Progenitor cell of endocrine pancreas (in vitro differentiated cells): Measurements from ENCODE around the gene CNTNAP5. TPM values are rescaled to one million over a fixed set of nuclear protein-coding genes. Genes with fewer than 3 reads are reported as not detected.

Experiments used
- DNase-seq: peaks from one replicate; pipeline ENCODE4 v3.0.0; 2021; ENCODE audit warnings: low spot score; ENCODE audit not compliant: unreplicated experiment
- H3K27ac Mint-ChIP-seq: 2 replicates; pipeline ENCODE4 v1.8.0; 2021; ENCODE audit warnings: mild to moderate bottlenecking, moderate library complexity, mixed read lengths
- H3K27me3 Mint-ChIP-seq: 2 replicates; pipeline ENCODE4 v1.8.0; 2021; ENCODE audit warnings: mixed read lengths
- H3K36me3 Mint-ChIP-seq: 2 replicates; pipeline ENCODE4 v1.8.0; 2022; ENCODE audit warnings: mixed read lengths; ENCODE audit not compliant: insufficient read depth
- H3K4me1 Mint-ChIP-seq: 2 replicates; pipeline ENCODE4 v1.8.0; 2021; ENCODE audit warnings: low read depth, mixed read lengths
- H3K4me3 Mint-ChIP-seq: 2 replicates; pipeline ENCODE4 v1.8.0; 2021; ENCODE audit warnings: low read depth, mild to moderate bottlenecking, moderate library complexity, mixed read lengths
- H3K9me3 Mint-ChIP-seq: 2 replicates; pipeline ENCODE4 v1.8.0; 2021; ENCODE audit warnings: low read depth, mixed read lengths
- CTCF ChIP-seq: fragments of 200-600 bp; sonication (generic); IDR thresholded peaks from one replicate; pipeline ENCODE4 v1.5.0; 2021; ENCODE audit warnings: antibody characterized with exemption, mild to moderate bottlenecking; ENCODE audit not compliant: unreplicated experiment
- total RNA-seq: library from RNA; stranded (reverse); gene quantifications from 2 replicates; pipeline ENCODE4 v1.2.1, GENCODE V29; 2021

Gene CNTNAP5
- total RNA-seq, 1 donor from 2014 or later = 5.3 TPM

DNA sequence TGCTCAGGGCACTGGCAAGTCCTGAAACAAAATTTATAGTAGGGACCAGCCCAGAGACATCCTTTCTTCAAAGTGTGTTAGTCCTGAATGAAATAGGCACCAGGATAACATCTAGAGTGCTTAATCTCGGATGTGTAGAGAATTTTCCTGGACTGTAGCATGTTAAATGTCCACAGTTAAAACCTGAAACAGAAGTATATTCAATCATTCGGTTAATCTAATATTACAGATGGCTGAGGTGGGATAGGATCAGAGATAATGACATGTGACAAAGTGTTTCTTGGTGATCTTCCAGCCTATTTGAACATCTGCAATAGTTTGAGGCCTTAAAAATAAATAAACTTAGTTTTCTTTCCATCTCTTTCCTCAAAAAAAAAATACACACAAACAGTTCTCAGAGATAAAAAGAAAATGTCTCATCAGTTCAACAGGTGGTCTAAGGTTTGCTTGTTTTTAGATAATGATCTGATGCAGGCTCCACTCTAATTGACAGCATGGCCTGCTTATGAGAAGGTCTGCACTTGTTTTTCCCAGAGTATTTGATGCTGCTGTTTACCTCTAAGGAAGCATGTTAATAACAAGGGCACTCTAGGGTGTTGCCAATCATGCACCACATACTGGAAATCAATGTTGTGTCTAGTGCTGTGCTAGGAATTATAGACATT lies 25.9 kb downstream of the CNTNAP5 start:
- Mint-ChIP-seq H3K4me3 (no peak overlapping the region), H3K36me3 (no peaks in the 10 kb centered on the region), H3K27ac (no peak overlapping the region), H3K4me1 (no peaks in the 10 kb centered on the region), H3K27me3 (peaks cover 8% of the 10 kb centered on the region), H3K9me3 (no peaks in the 10 kb centered on the region)
- no peak for TF ChIP-seq CTCF
- DNase-seq = no peak

DNA sequence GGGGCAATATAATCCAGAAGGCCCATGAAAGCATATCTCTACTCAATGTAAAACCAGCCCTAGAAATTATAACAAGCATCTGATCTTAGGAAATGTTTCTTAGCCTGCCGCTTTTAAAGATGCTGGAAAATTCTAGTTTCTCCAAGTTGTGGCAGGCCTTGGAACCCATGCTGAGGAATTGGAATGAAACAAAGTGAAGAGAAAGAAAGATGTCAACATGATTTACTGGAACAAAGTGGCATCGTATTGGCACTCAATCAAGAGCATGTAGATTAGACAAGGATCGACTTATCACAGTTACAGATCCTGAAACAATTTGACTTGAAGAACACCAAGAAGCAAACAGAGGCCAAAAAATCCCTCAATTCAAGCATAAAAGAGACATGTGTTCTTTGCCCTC lies 28.7 kb downstream of the CNTNAP5 start:
- H3K9me3 Mint-ChIP-seq = no peaks in the 10 kb centered on the region
- peaks cover 8% of the 10 kb centered on the region for H3K27me3 Mint-ChIP-seq
- no peaks in the 10 kb centered on the region for H3K36me3 Mint-ChIP-seq
- no peak for DNase-seq
- H3K27ac Mint-ChIP-seq = no peak overlapping the region
- no peaks in the 10 kb centered on the region for H3K4me1 Mint-ChIP-seq
- no peak for TF ChIP-seq CTCF
- no peak overlapping the region for H3K4me3 Mint-ChIP-seq

DNA sequence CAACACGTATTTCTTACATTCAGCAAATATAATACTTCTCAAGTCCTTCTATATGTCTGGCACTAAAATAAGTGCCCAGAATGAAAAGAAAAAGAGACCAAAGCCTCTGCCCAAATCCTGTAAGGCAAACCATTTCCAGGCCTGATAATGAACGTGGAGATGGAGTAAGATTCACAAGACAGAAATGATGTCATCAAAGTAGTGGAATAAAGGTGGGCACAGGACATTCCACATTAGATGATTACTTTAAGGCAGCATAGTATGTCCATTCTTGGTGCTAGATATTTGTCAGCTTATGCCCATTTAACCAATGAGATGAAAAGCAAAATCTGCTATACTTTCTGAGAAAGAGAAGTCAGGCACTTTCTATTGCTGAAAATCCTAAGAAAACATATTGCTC lies 38.5 kb downstream of the CNTNAP5 start:
- no peaks in the 10 kb centered on the region for H3K4me1 Mint-ChIP-seq
- TF ChIP-seq CTCF = no peak
- H3K27me3 Mint-ChIP-seq = no peaks in the 10 kb centered on the region
- no peak overlapping the region for H3K4me3 Mint-ChIP-seq
- DNase-seq = no peak
- H3K27ac Mint-ChIP-seq = no peak overlapping the region
- no peaks in the 10 kb centered on the region for H3K36me3 Mint-ChIP-seq
- H3K9me3 Mint-ChIP-seq = peaks cover 4% of the 10 kb centered on the region

DNA sequence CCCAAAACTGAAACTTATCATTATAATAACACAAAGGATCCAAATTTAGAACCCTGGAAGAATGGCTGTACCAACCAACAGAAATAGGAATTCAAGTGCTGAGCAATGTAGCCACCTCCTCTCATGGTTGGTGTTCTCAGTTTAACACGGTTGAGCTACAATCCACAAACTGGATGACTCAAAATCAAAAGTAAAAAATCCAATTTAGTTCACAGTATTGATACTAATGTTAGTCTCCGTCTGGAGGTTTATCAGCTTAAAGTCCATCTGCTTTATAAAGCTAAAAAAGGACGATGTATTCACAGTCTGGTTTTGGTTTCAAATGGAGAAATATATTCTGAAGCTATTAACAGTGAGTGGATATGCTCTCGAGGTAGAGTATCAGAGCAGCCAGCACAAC lies 40.5 kb downstream of the CNTNAP5 start:
- Mint-ChIP-seq H3K4me3 (no peak overlapping the region), H3K9me3 (peaks cover 4% of the 10 kb centered on the region), H3K36me3 (no peaks in the 10 kb centered on the region), H3K27ac (no peak overlapping the region), H3K4me1 (peaks cover 4% of the 10 kb centered on the region), H3K27me3 (no peaks in the 10 kb centered on the region)
- no peak for DNase-seq
- no peak for TF ChIP-seq CTCF

- no peaks in the 10 kb centered on the region for H3K27me3 Mint-ChIP-seq
- TF ChIP-seq CTCF = no peak
- peaks cover 4% of the 10 kb centered on the region for H3K4me1 Mint-ChIP-seq
- H3K4me3 Mint-ChIP-seq = no peak overlapping the region
- no peaks in the 10 kb centered on the region for H3K36me3 Mint-ChIP-seq
- peaks cover 4% of the 10 kb centered on the region for H3K9me3 Mint-ChIP-seq
- DNase-seq = no peak
- H3K27ac Mint-ChIP-seq = no peak overlapping the region
These were observed 41.7 kb downstream of the CNTNAP5 start for GRCh38 chr2:124066776-124067175.
